Chondrocyte (in vitro differentiated cells): Measurements from ENCODE around the gene ABCC11. TPM values are rescaled to one million over a fixed set of nuclear protein-coding genes. Genes with fewer than 3 reads are reported as not detected.
"Not testable (repeated sequence)": the region's sequence is repeated elsewhere in the genome, so short reads cannot be mapped to it uniquely, and the experiment has no call there.

ENCODE experiments used
- DNase-seq: peaks from one replicate; pipeline ENCODE4 v3.0.0; 2021; ENCODE audit warnings: mixed read lengths, low spot score
- H3K27ac Mint-ChIP-seq: one replicate; pipeline ENCODE4 v1.8.0; 2021; ENCODE audit warnings: mild to moderate bottlenecking, moderate library complexity, mixed read lengths; ENCODE audit not compliant: unreplicated experiment
- H3K27me3 Mint-ChIP-seq: 2 replicates; pipeline ENCODE4 v1.8.0; 2021; ENCODE audit warnings: low read depth, mixed read lengths
- H3K36me3 Mint-ChIP-seq: 2 replicates; pipeline ENCODE4 v1.8.0; 2021; ENCODE audit warnings: low read depth, mixed read lengths
- H3K4me1 Mint-ChIP-seq: 2 replicates; pipeline ENCODE4 v1.8.0; 2021; ENCODE audit warnings: low read depth, mild to moderate bottlenecking, mixed read lengths
- H3K4me3 Mint-ChIP-seq: one replicate; pipeline ENCODE4 v1.8.0; 2021; ENCODE audit warnings: mild to moderate bottlenecking, moderate library complexity, mixed read lengths; ENCODE audit not compliant: unreplicated experiment
- H3K9me3 Mint-ChIP-seq: 2 replicates; pipeline ENCODE4 v1.8.0; 2021; ENCODE audit warnings: low read depth, mixed read lengths
- total RNA-seq: library from RNA; stranded (reverse); gene quantifications from 3 replicates; pipeline ENCODE4 v1.2.1, GENCODE V29; 2021
- TF ChIP-seq, protein P1 (sequence below): fragments of 200-600 bp; sonication (generic); IDR thresholded peaks from 2 replicates; pipeline ENCODE4 v1.5.0; 2021; ENCODE audit warnings: antibody characterized with exemption, mild to moderate bottlenecking, moderate library complexity

ABCC11 gene
- total RNA-seq, 1 donor from 2014 or later = 0.32 TPM

DNA sequence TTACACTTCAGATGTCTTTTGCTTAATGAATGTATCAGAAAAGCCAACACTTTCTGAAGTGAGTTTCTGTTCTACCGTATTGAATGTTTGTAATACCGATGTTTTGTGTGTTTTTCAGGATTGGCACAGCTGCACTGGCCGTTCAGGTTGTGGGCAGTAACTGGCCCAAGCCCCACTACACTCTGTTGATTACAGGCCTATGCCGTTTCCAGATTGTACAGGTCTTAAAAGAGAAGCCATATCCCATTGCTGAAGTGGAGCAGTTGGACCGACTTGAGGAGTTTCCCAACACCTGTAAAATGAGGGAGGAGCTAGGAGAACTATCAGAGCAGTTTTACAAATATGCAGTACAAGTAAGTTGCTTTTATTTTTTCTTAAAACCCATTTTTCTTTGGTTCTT, 4.7 kb upstream of the ABCC11 start:
- no peaks in the 10 kb centered on the region for H3K9me3 Mint-ChIP-seq
- H3K4me1 Mint-ChIP-seq = peaks cover 9% of the 10 kb centered on the region
- no peak overlapping the region for H3K4me3 Mint-ChIP-seq
- H3K36me3 Mint-ChIP-seq = peaks cover 12% of the 10 kb centered on the region
- TF ChIP-seq, protein P1, sequence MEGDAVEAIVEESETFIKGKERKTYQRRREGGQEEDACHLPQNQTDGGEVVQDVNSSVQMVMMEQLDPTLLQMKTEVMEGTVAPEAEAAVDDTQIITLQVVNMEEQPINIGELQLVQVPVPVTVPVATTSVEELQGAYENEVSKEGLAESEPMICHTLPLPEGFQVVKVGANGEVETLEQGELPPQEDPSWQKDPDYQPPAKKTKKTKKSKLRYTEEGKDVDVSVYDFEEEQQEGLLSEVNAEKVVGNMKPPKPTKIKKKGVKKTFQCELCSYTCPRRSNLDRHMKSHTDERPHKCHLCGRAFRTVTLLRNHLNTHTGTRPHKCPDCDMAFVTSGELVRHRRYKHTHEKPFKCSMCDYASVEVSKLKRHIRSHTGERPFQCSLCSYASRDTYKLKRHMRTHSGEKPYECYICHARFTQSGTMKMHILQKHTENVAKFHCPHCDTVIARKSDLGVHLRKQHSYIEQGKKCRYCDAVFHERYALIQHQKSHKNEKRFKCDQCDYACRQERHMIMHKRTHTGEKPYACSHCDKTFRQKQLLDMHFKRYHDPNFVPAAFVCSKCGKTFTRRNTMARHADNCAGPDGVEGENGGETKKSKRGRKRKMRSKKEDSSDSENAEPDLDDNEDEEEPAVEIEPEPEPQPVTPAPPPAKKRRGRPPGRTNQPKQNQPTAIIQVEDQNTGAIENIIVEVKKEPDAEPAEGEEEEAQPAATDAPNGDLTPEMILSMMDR = no peak
- DNase-seq = no peak
- H3K27me3 Mint-ChIP-seq = no peaks in the 10 kb centered on the region
- H3K27ac Mint-ChIP-seq = no peak overlapping the region

- Mint-ChIP-seq H3K4me3 (no peak overlapping the region), H3K4me1 (peaks cover 22% of the 10 kb centered on the region), H3K27me3 (no peaks in the 10 kb centered on the region), H3K36me3 (peaks cover 10% of the 10 kb centered on the region), H3K9me3 (no peaks in the 10 kb centered on the region), H3K27ac (no peak overlapping the region)
- TF ChIP-seq, protein P1 = no peak
- DNase-seq = no peak
Observed at GRCh38 chr16:48250520-48251278, 3.4 kb upstream of the ABCC11 start.

DNA sequence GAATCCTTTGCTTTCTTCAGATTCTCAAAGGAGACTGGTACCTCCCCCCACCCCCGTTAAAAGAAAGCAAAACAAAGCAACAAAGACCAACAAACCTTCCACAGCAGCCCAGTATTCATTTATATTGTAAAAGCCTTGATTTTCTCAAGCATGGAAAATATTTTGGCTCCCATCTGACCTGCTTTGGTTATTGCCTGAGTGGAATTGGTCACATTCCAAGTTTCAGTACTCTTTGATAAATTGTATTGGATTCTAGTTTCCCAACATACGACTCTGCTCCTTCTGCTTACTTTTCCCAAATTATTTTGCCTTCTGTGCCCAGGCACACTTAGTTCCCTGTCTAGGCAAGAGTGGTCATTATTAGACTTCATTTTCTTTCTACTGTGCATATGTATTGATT, 1.3 kb downstream of the ABCC11 start:
- H3K27ac Mint-ChIP-seq = no peak overlapping the region

GRCh38 chr16:48244863-48245195, 2.5 kb downstream of the ABCC11 start:
- Mint-ChIP-seq H3K4me3 (peak overlapping the region; percentile 95), H3K27me3 (no peaks in the 10 kb centered on the region), H3K4me1 (peaks cover 28% of the 10 kb centered on the region), H3K36me3 (no peaks in the 10 kb centered on the region), H3K27ac (peak overlapping the region; percentile 94), H3K9me3 (peaks cover 9% of the 10 kb centered on the region)
- DNase-seq = no peak
- TF ChIP-seq, protein P1 = no peak

More for the DNA sequence above, 1.3 kb downstream of the ABCC11 start:
- Mint-ChIP-seq H3K4me1 (peaks cover 31% of the 10 kb centered on the region), H3K27me3 (no peaks in the 10 kb centered on the region), H3K4me3 (no peak overlapping the region), H3K9me3 (peaks cover 3% of the 10 kb centered on the region), H3K36me3 (no peaks in the 10 kb centered on the region)
- DNase-seq = no peak
- TF ChIP-seq, protein P1 = no peak

DNA sequence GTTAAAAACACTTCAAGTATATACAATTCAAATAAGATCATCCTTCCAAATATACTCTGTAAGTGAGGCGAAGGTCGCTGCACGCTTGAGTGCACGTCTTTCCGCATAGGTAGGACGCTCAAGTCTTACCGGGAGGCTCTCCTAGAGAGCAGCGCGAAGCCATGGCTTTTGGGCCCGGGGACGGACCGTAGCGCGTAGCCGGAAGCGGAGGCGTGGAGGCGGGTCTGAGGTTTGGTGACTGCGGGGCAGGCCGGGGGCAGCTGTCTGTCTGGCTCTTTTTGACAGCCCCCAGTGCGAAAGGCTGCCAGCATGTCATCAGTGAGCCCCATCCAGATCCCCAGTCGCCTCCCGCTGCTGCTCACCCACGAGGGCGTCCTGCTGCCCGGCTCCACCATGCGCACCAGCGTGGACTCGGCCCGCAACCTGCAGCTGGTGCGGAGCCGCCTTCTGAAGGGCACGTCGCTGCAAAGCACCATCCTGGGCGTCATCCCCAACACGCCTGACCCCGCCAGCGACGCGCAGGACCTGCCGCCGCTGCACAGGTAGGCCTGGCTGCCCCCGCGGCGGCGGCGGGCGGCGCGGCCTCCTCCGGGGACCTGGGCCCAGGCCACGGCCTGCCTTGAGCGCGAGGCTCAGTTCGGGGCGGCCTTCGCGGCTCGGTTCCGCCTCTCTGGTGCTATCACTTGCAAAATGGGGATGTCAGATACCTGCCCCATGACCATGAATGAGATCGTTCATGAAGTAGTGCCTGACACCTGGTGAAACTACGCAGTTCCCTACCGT, 3.1 kb downstream of the ABCC11 start, which contains the start of gene LONP2:
TSS of gene LONP2 (plus strand) at position 221 of the 783 bp plus-strand sequence. CDS start at position 310, 89 bp downstream.
- Mint-ChIP-seq H3K36me3 (no peaks in the 10 kb centered on the region), H3K4me1 (peaks cover 28% of the 10 kb centered on the region), H3K27ac (peak within 1 kb of the TSS; percentile 94), H3K9me3 (peaks cover 10% of the 10 kb centered on the region), H3K27me3 (no peaks in the 10 kb centered on the region), H3K4me3 (peak within 1 kb of the TSS; percentile 95)
- DNase-seq = peak; percentile 96
- TF ChIP-seq, protein P1 = no peak

GRCh38 chr16:48240147-48240546, 7.2 kb downstream of the ABCC11 start:
- H3K36me3 Mint-ChIP-seq, H3K4me3 Mint-ChIP-seq, H3K4me1 Mint-ChIP-seq, DNase-seq, H3K27ac Mint-ChIP-seq, H3K9me3 Mint-ChIP-seq, H3K27me3 Mint-ChIP-seq: not testable (repeated sequence)
